ENCODE data around the gene GPC5.
A peak's percentile ranks its signal among the peaks of the same experiment; 100 is the strongest.
"Not testable (repeated sequence)": the region's sequence is repeated elsewhere in the genome, so short reads cannot be mapped to it uniquely, and the experiment has no call there.

Gene GPC5

DNA sequence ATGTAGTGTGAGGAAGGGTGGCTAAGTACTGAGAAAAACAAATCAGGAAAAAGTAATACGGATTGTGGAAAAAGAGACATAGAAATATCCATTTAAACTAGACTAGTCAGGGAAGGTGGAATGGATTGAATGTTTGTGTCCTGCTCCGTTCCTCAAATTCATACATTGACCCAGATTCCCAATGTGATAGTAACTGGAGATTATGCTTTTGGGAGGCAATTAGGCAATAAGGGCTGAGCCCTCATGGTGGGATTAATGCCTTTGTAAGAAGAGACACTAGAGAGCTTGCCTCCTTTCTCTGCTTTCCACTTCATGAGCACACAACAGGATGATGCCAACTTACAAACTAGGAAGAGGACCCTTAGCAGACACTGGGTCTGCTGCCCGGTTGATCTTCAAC lies 1063.0 kb downstream of the GPC5 start:
- no peak for DNase-seq (ENCODE audit: low read depth in 2 of 2)

DNA sequence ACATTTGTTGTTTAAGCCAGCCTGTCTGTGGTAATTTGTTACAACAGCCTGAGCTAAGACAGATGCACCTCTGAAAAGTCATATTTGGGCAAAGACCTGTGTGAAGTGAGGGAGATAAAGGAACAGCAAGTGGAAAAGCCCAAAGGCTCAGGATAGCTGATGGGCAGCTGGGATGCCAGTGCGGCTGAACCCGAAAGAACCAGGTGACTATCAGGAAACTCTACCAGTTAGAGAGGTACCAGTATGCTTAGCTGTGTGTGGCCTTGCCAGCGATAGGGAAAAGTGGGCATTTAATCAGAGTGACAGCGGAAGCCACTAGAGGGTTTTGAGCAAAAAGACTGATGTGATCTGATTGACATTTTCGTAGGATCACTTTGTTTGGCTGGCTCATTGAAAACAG lies 1063.4 kb downstream of the GPC5 start:
- DNase-seq (ENCODE audit: low read depth in 2 of 2) = no peak

- no peak for DNase-seq (ENCODE audit: low read depth in 2 of 2)
Measured at GRCh38 chr13:92463134-92463533, 1064.7 kb downstream of the GPC5 start.

GRCh38 chr13:92473765-92474475 lies 1075.5 kb downstream of the GPC5 start:
- no peak for DNase-seq (ENCODE audit: low read depth in 2 of 2)

- DNase-seq (ENCODE audit: low read depth in 2 of 2) = no peak
Measured at GRCh38 chr13:92480387-92480786, 1082.0 kb downstream of the GPC5 start.

GRCh38 chr13:92482790-92483189 lies 1084.4 kb downstream of the GPC5 start:
- DNase-seq (ENCODE audit: low read depth in 2 of 2) = not testable (repeated sequence)

GRCh38 chr13:92483894-92484293 lies 1085.5 kb downstream of the GPC5 start:
- no peak for DNase-seq (ENCODE audit: low read depth in 2 of 2)

DNA sequence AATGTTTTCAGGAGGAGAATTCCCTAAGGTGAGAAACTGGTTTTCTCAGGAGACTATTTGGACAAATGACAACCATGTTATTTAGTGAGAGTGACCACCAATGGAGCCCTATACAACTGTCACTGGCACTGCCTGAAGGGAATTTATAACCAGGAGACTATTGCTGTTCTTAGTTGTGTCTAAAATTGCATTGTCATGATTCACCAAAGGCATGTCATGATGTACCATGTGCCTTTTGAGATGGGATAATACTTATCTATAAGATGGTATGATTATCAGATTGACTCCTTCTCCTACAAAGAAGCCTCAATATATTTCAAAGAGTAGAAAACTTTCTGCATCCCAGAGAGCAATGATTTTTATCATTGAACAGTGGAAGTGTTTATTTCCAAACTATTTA lies 1088.8 kb downstream of the GPC5 start:
- no peak for DNase-seq (ENCODE audit: low read depth in 2 of 2)

- DNase-seq (ENCODE audit: low read depth in 2 of 2) = no peak
Measured at GRCh38 chr13:92488249-92488852, 1089.9 kb downstream of the GPC5 start.

- DNase-seq (ENCODE audit: low read depth in 2 of 2) = no peak
Measured at GRCh38 chr13:92491839-92492238, 1093.4 kb downstream of the GPC5 start.

- DNase-seq (ENCODE audit: low read depth in 2 of 2) = no peak
Measured at GRCh38 chr13:92494915-92495314, 1096.5 kb downstream of the GPC5 start.

DNA sequence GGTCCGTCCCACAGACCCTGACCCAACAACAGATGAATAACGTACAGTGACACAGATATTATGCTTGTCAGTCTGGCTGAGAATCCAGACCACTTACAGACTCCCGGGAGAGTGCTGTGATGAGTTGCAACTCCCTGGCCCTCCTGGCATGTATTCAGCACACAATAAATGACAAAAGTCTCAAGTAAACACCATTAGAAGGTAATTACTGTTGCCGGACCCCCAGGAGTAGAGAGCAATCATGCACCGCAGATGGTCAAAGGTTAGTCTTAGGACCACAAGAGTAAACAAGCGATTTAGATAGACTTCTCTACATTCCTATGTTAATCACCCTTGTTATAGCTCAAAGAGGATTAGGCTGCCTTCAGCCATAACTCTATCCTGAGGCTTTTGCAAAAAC lies 1101.8 kb downstream of the GPC5 start:
- no peak for DNase-seq (ENCODE audit: low read depth in 2 of 2)

- peak; percentile 3 to 6 for DNase-seq (ENCODE audit: low read depth in 2 of 2)
Measured at GRCh38 chr13:92510416-92510815, 1112.0 kb downstream of the GPC5 start.

GRCh38 chr13:92512852-92513251 lies 1114.4 kb downstream of the GPC5 start:
- no peak for DNase-seq (ENCODE audit: low read depth in 2 of 2)

- no peak for DNase-seq (ENCODE audit: low read depth in 2 of 2)
Measured at GRCh38 chr13:92513672-92514071, 1115.3 kb downstream of the GPC5 start.

- DNase-seq (ENCODE audit: low read depth in 2 of 2) = no peak
Measured at GRCh38 chr13:92514420-92515125, 1116.2 kb downstream of the GPC5 start.

DNA sequence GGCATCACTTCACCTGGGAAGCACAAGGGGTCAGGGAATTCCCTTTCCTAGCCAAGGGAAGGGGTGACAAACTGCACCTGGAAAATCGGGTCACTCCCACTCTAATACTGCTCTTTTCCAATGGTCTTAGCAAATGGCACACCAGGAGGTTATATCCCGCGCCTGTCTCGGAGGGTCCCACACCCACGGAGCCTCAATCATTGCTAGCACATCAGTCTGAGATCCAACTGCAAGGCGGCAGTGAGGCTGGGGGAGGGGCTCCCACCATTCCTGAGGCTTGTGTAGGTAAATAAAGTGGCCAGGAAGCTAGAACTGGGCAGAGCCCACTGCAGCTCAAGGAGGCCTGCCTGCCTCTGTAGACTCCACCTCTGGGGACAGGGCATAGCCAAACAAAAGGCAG lies 1118.5 kb downstream of the GPC5 start:
- DNase-seq (ENCODE audit: low read depth in 2 of 2) = not testable (repeated sequence)

GRCh38 chr13:92518622-92519021 lies 1120.2 kb downstream of the GPC5 start:
- DNase-seq (ENCODE audit: low read depth in 2 of 2) = not testable (repeated sequence)

DNA sequence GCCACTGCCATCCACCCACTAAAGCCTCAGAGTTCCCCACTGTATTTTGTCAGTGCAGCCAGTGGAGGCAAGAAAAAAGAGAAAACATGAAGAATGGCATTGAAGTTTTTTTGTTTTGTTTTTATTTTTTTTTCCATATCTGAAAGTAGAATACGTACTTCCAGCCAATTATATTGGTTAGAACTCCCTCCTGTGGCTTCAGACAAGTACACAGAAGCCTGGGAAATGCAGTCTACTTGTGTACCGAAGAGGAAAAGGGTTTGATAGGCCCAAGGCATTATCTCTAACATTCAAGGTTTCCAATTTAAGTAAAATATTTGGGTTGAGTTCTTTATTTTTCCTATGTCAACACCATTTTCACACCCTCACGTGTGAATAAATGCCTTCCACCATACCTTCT lies 1131.9 kb downstream of the GPC5 start:
- no peak for DNase-seq (ENCODE audit: low read depth in 2 of 2)

GRCh38 chr13:92535222-92536006 lies 1137.0 kb downstream of the GPC5 start:
- no peak for DNase-seq (ENCODE audit: low read depth in 2 of 2)

DNA sequence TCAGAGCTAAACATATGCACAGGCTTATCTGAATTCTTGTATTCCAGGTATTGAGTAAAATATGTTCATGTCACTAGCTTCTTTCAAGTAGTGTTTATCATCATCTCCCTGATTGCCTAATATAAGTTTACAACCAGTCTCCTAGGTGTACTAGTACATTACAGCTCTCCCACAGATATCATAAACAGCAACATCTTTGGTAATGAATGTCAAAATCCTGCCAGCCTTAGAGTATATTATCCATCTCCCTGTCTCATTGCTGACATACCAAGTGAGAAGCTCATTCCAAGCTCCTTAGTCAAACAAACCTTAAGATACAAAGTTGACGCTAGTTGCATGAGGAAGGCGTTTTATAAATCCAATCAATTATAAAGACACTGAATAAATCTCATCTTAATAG lies 1139.0 kb downstream of the GPC5 start:
- DNase-seq (ENCODE audit: low read depth in 2 of 2) = no peak

GRCh38 chr13:92538164-92538563 lies 1139.7 kb downstream of the GPC5 start:
- DNase-seq (ENCODE audit: low read depth in 2 of 2) = no peak

All from fibroblast of skin of left quadriceps (primary cell).